IPS-NIHi7 (cell line): ENCODE results near the gene UGGT2.
"Not testable (repeated sequence)": the region's sequence is repeated elsewhere in the genome, so short reads cannot be mapped to it uniquely, and the experiment has no call there.

ENCODE experiments used
- DNase-seq: peaks from one replicate; pipeline ENCODE4 v3.0.0; 2012; ENCODE audit warnings: mixed read lengths; ENCODE audit errors: extremely low spot score

UGGT2 gene

GRCh38 chr13:95793781-95794180 is 259.4 kb downstream of the UGGT2 start:
- no peak for DNase-seq

GRCh38 chr13:95793018-95793555 is 260.1 kb downstream of the UGGT2 start:
- DNase-seq = no peak

GRCh38 chr13:95791084-95791722 is 262.0 kb downstream of the UGGT2 start:
- no peak for DNase-seq

- DNase-seq = not testable (repeated sequence)
Measured at GRCh38 chr13:95789315-95789714, 263.9 kb downstream of the UGGT2 start.

- DNase-seq = no peak
Measured at GRCh38 chr13:95788100-95788463, 265.1 kb downstream of the UGGT2 start.

GRCh38 chr13:95787356-95788099 is 265.7 kb downstream of the UGGT2 start:
- DNase-seq = no peak

- DNase-seq = no peak
Measured at GRCh38 chr13:95784900-95785290, 268.3 kb downstream of the UGGT2 start.

- DNase-seq = no peak
Measured at GRCh38 chr13:95784161-95784899, 268.9 kb downstream of the UGGT2 start.

GRCh38 chr13:95783747-95784146 is 269.5 kb downstream of the UGGT2 start:
- DNase-seq = no peak

GRCh38 chr13:95781940-95782339 is 271.3 kb downstream of the UGGT2 start:
- not testable (repeated sequence) for DNase-seq

GRCh38 chr13:95781016-95781415 is 272.2 kb downstream of the UGGT2 start:
- no peak for DNase-seq

- no peak for DNase-seq
Measured at GRCh38 chr13:95779522-95779921, 273.7 kb downstream of the UGGT2 start.

GRCh38 chr13:95771905-95772304 is 281.3 kb downstream of the UGGT2 start:
- no peak for DNase-seq

GRCh38 chr13:95763601-95764000 is 289.6 kb downstream of the UGGT2 start:
- no peak for DNase-seq

GRCh38 chr13:95762626-95763025 is 290.6 kb downstream of the UGGT2 start:
- DNase-seq = not testable (repeated sequence)

GRCh38 chr13:95756072-95756471 is 297.1 kb downstream of the UGGT2 start:
- DNase-seq = no peak

GRCh38 chr13:95754069-95754468 is 299.1 kb downstream of the UGGT2 start:
- no peak for DNase-seq

- DNase-seq = no peak
Measured at GRCh38 chr13:95752677-95753076, 300.5 kb downstream of the UGGT2 start.
